ENCODE data around the gene SLC5A12.

Gene SLC5A12

DNA sequence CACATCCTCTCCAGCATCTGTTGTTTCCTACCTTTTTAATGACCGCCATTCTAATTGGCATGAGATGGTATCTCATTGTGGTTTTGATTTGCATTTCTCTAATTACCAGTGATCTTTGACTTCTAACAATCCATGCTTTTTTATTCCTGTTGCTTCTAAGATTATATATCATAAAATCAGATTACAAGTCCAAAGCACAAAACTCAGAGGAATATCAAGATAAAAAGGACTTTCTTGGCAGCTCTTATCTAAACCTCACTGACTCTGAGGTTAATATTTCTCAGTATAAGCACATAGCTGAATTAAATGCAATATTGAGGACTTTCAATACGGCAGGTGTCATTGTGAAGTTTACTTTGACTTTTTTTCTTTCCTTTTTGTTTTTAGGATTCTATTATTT is 11.4 kb downstream of the SLC5A12 start:
- Histone ChIP-seq H3K4me3 (ENCODE audit: low read length) (no peak overlapping the region), H3K9me3 (ENCODE audit: low read length) (no peaks in the 10 kb centered on the region), H3K36me3 (ENCODE audit: insufficient read depth, low read length) (no peaks in the 10 kb centered on the region), H3K4me1 (ENCODE audit: insufficient read depth, low read length) (no peaks in the 10 kb centered on the region), H2AFZ (ENCODE audit: low read depth, low read length) (no peak overlapping the region), H3K27me3 (ENCODE audit: insufficient read depth, low read length) (no peaks in the 10 kb centered on the region)

DNA sequence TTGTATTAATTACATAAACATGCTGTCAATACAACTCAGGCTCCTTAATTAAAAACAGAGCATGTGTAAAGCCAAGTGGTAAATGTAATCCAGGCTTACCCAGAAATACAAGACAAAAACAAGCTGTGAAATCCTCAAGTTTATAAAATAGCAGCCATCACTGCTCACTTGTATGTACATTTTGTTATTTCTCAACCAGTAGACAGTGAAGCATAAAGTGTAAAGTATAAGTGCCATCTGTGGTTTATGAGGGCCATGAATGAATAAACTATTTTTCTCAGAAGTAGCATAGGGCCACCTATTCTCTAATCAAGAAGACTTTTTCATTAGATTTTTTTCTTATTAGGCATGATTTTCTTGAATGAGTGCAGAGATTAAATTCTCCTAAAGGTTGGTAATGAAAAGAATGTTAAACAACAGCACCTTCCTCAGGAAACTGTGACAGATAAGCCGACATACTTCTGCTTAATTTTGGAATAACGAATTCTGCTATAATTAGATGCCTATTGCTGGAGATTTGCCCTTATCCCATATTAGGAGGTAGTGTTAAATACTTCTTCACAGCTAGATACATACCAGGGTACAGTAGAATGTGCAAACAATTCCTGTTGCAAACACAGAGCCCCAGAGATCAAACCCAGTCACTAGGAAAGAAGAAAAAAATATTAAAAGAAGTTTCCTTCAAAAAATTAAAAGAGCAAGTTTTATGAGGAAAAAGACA is 13.0 kb downstream of the SLC5A12 start:
- Histone ChIP-seq H3K27me3 (ENCODE audit: insufficient read depth, low read length) (no peaks in the 10 kb centered on the region), H3K9me3 (ENCODE audit: low read length) (no peaks in the 10 kb centered on the region), H3K36me3 (ENCODE audit: insufficient read depth, low read length) (no peaks in the 10 kb centered on the region), H3K4me1 (ENCODE audit: insufficient read depth, low read length) (no peaks in the 10 kb centered on the region), H3K4me3 (ENCODE audit: low read length) (no peak overlapping the region), H2AFZ (ENCODE audit: low read depth, low read length) (no peak overlapping the region)

DNA sequence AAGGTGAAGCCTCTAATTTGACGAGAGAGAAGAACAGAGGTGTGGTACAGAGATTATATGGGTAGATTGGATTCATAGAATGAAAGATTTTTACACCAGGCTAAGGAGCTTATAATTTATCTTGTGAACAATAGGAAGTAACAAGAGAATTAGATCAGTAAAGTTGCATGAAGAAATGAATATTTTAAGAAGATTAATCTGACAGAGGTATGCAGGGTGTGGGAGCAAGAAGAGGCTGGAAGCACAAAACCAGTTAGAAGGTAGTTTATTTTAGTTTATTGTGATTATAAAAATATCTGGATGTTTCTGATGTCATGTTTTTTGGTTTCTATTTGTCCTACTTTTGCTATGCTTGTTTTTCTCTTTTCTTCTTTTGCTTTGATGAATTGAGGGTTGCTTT is 15.7 kb downstream of the SLC5A12 start:
- H3K4me3 ChIP-seq (ENCODE audit: low read length): no peak overlapping the region
- H2AFZ ChIP-seq (ENCODE audit: low read depth, low read length): no peak overlapping the region
- no peaks in the 10 kb centered on the region for H3K9me3 ChIP-seq (ENCODE audit: low read length)
- no peaks in the 10 kb centered on the region for H3K36me3 ChIP-seq (ENCODE audit: insufficient read depth, low read length)
- no peaks in the 10 kb centered on the region for H3K4me1 ChIP-seq (ENCODE audit: insufficient read depth, low read length)
- no peaks in the 10 kb centered on the region for H3K27me3 ChIP-seq (ENCODE audit: insufficient read depth, low read length)

DNA sequence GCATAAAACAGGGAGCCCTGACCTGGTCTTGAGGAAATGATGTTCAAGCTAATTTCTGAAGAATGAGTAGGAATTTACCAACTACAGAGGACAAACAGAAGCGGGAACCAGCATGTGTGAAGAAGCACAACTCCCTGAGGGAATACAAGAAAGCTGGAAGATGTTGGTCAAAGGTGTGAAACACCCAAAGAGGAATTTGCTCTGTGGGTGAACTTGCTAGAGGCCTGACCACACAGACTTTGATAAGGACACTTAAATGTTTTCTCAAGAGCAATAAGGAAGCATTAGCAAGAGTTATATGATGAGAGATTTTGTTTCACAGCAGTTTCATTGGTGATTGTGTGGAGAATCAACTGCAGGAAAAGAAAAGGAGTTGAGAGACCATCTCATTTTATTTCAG is 17.6 kb downstream of the SLC5A12 start:
- H2AFZ ChIP-seq (ENCODE audit: low read depth, low read length): no peak overlapping the region
- no peaks in the 10 kb centered on the region for H3K4me1 ChIP-seq (ENCODE audit: insufficient read depth, low read length)
- H3K9me3 ChIP-seq (ENCODE audit: low read length): no peaks in the 10 kb centered on the region
- H3K36me3 ChIP-seq (ENCODE audit: insufficient read depth, low read length): no peaks in the 10 kb centered on the region
- no peaks in the 10 kb centered on the region for H3K27me3 ChIP-seq (ENCODE audit: insufficient read depth, low read length)
- no peak overlapping the region for H3K4me3 ChIP-seq (ENCODE audit: low read length)

DNA sequence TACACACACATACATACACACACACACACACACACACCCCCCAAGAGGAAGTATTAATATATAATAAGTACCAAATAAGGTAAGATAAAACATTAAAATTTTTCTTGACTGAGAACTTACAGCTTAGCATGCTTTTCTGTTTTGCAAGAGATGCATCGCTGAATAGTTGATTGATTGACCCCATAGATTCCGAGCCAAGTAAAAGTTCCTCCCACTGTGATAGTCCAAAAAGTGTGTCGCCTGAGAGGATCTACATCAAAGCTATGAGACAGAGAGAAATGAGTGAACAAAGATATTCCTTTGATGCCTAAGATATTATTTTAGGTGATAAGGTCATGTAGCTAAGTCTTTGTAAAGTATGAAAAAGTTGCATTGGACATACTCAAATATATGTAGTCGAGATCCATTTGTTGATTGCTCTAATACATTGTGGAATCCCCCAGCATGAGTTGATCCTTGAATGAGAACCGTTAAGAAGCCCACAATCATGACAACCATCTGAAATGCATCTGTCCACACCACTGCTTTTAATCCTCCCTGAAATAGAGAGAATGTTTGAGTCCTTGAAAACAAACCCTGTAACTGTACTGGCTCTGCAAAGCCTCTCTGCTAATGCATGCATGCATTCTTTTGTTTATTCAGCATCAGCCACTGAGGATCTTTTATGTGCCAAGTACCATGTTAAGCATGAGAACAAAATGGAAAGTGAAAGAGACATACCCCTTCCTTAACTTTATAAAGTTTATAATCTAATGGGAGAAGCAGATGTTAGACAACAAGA is 18.3 kb downstream of the SLC5A12 start:
- Histone ChIP-seq H3K9me3 (ENCODE audit: low read length) (no peaks in the 10 kb centered on the region), H3K36me3 (ENCODE audit: insufficient read depth, low read length) (no peaks in the 10 kb centered on the region), H2AFZ (ENCODE audit: low read depth, low read length) (no peak overlapping the region), H3K27me3 (ENCODE audit: insufficient read depth, low read length) (no peaks in the 10 kb centered on the region), H3K4me1 (ENCODE audit: insufficient read depth, low read length) (no peaks in the 10 kb centered on the region), H3K4me3 (ENCODE audit: low read length) (no peak overlapping the region)

DNA sequence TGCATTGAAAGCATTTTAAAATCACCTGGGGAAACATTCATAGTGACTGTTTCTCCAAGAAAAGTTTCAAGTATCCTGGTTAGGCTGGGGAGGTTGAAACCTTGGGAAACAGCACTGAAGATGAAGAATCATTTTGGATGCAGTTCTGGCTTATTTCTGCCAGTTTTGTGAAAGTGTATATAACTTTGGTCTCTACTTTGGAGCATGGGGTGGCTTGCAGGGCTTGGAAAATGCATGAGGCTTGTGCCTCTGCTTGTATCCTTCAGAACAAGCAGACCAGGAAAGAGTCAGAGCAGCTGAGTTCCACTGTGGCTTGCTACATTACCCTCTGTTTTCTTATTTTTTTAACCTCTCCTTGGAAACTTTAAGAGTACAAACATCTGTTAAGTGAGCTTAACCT is 19.5 kb downstream of the SLC5A12 start:
- Histone ChIP-seq H3K36me3 (ENCODE audit: insufficient read depth, low read length) (no peaks in the 10 kb centered on the region), H3K27me3 (ENCODE audit: insufficient read depth, low read length) (no peaks in the 10 kb centered on the region), H3K9me3 (ENCODE audit: low read length) (no peaks in the 10 kb centered on the region), H3K4me1 (ENCODE audit: insufficient read depth, low read length) (no peaks in the 10 kb centered on the region), H3K4me3 (ENCODE audit: low read length) (no peak overlapping the region), H2AFZ (ENCODE audit: low read depth, low read length) (no peak overlapping the region)

DNA sequence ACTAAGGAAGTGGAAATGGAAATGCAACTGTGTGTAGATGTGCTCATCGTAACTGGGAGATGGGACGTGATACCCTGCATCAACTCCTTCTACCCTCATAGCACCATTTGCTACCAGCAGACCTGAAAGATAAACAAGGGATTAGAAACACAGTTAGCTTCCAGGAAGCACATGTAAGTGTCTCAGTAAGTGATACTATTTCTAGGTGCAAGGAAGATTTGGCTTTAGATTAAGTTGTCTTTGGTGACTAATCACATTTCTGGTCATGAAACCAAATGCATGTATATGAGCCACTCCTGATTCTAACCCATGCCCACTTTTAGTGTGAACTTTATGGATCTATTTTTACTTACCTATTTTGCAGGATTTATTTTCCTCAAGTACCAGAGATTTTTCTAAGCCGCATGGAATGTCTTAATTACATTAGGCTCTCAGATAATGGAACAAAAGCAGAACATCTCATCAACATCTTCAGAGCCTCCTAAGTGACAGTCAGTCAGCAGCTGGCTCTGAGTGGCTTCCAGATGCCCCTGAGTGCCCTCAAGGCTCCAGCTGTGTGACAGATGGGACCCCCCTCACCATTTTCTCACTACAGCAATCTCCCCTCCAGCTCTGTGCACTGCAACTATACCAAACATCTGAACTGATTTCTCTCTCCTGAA is 21.2 kb downstream of the SLC5A12 start:
- H3K27me3 ChIP-seq (ENCODE audit: insufficient read depth, low read length): no peaks in the 10 kb centered on the region
- H2AFZ ChIP-seq (ENCODE audit: low read depth, low read length): no peak overlapping the region
- no peaks in the 10 kb centered on the region for H3K4me1 ChIP-seq (ENCODE audit: insufficient read depth, low read length)
- H3K4me3 ChIP-seq (ENCODE audit: low read length): no peak overlapping the region
- no peaks in the 10 kb centered on the region for H3K36me3 ChIP-seq (ENCODE audit: insufficient read depth, low read length)
- no peaks in the 10 kb centered on the region for H3K9me3 ChIP-seq (ENCODE audit: low read length)

DNA sequence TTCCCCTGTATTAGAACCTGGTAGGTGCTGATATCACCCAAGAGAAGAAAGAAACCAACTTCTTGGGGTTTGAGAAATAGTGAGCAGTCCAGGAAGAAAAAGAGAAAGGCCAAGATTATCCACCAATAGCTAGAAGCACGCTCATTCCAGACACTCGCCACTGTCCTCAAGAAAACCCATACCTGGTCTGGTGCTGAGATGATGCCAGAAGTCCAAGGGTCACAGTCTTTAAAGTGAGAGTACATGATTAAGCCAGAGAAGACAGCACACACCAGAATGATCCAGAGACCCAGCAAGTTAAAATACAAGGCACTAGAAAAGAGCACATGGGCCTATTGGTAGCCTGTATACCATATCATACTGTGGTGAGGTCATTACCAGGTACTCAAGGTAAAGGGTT is 23.6 kb downstream of the SLC5A12 start:
- Histone ChIP-seq H3K4me1 (ENCODE audit: insufficient read depth, low read length) (no peaks in the 10 kb centered on the region), H3K27me3 (ENCODE audit: insufficient read depth, low read length) (no peaks in the 10 kb centered on the region), H3K4me3 (ENCODE audit: low read length) (no peak overlapping the region), H2AFZ (ENCODE audit: low read depth, low read length) (no peak overlapping the region), H3K36me3 (ENCODE audit: insufficient read depth, low read length) (no peaks in the 10 kb centered on the region), H3K9me3 (ENCODE audit: low read length) (no peaks in the 10 kb centered on the region)

DNA sequence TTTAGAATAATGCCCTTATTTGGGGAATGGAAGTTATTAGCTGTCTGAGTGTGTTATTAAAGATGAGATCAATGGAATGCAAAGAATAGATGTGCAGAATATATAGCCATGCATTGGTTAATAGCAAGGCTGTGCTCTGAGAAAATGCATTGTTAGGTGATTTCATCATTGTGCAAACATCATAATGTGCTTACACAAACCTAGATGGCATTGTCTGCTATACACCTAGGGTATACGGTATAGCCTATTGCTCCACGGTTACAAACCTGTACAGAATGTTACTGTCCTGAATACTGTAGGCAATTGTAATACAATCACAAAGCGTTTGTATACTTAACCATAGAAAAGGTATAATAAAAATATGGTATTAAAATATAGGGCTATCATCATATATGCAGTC is 25.5 kb downstream of the SLC5A12 start:
- Histone ChIP-seq H3K4me1 (ENCODE audit: insufficient read depth, low read length) (no peaks in the 10 kb centered on the region), H2AFZ (ENCODE audit: low read depth, low read length) (no peak overlapping the region), H3K4me3 (ENCODE audit: low read length) (no peak overlapping the region), H3K36me3 (ENCODE audit: insufficient read depth, low read length) (no peaks in the 10 kb centered on the region), H3K9me3 (ENCODE audit: low read length) (no peaks in the 10 kb centered on the region), H3K27me3 (ENCODE audit: insufficient read depth, low read length) (no peaks in the 10 kb centered on the region)

DNA sequence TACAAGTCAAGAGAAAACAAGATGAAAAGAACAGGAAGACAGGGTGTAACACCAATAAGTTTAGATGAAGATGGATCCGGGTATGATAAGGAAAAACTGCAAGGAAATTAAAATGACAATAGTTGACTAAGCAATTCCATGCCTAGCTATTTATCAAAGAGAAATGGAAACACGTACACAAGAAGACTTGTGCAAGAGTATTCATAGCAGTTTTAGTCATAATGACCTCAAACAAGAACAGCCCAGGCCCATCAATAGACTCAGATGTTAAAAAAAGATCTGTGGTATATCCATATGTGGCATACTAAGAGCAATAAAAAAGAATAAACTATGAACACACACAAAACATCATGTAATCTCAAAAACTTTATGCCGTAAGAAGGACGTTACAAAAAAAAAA is 33.2 kb downstream of the SLC5A12 start:
- Histone ChIP-seq H3K9me3 (ENCODE audit: low read length) (no peaks in the 10 kb centered on the region), H3K4me1 (ENCODE audit: insufficient read depth, low read length) (no peaks in the 10 kb centered on the region), H3K36me3 (ENCODE audit: insufficient read depth, low read length) (no peaks in the 10 kb centered on the region), H3K27me3 (ENCODE audit: insufficient read depth, low read length) (no peaks in the 10 kb centered on the region), H2AFZ (ENCODE audit: low read depth, low read length) (no peak overlapping the region), H3K4me3 (ENCODE audit: low read length) (no peak overlapping the region)

DNA sequence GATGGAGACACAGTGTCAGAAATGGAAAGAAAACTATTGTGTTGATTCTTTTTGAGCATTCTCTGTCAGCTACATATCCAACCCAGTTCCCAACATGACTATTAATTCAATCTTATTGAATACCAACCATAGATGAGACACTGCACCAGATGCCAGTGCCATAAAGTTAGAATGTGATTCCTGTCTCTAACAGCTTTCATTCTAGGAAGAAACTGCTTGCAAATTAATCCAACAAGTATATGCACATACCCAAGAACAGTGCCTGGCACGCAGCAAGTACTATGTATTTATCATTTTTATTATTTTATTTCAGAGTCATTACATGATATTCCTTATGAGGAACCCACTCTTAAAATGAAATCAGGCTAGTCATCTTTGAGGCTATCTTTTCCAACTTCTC is 34.5 kb downstream of the SLC5A12 start:
- no peaks in the 10 kb centered on the region for H3K4me1 ChIP-seq (ENCODE audit: insufficient read depth, low read length)
- H3K9me3 ChIP-seq (ENCODE audit: low read length): no peaks in the 10 kb centered on the region
- no peaks in the 10 kb centered on the region for H3K27me3 ChIP-seq (ENCODE audit: insufficient read depth, low read length)
- H2AFZ ChIP-seq (ENCODE audit: low read depth, low read length): no peak overlapping the region
- H3K4me3 ChIP-seq (ENCODE audit: low read length): no peak overlapping the region
- H3K36me3 ChIP-seq (ENCODE audit: insufficient read depth, low read length): no peaks in the 10 kb centered on the region

DNA sequence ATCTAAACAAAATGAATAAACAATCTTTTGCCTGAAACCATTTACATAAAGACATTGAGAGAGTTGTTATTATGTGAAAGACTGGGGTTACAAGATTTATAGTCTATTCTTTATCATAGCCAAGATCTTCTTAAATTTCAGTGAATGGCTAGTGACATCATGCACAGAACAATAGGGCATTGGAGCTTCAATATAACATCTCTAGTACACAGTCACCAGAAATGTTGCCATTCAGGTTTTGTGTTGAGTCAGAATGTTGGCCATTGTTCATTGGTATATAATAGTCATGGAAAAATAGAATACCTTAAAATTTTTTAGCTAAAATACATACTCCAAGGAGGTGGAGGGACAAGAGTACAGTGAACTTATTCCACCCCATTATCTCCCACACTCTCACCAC is 44.3 kb downstream of the SLC5A12 start:
- no peak overlapping the region for H2AFZ ChIP-seq (ENCODE audit: low read depth, low read length)
- no peak overlapping the region for H3K4me3 ChIP-seq (ENCODE audit: low read length)
- H3K9me3 ChIP-seq (ENCODE audit: low read length): no peaks in the 10 kb centered on the region
- no peaks in the 10 kb centered on the region for H3K36me3 ChIP-seq (ENCODE audit: insufficient read depth, low read length)
- H3K4me1 ChIP-seq (ENCODE audit: insufficient read depth, low read length): no peaks in the 10 kb centered on the region
- H3K27me3 ChIP-seq (ENCODE audit: insufficient read depth, low read length): no peaks in the 10 kb centered on the region

DNA sequence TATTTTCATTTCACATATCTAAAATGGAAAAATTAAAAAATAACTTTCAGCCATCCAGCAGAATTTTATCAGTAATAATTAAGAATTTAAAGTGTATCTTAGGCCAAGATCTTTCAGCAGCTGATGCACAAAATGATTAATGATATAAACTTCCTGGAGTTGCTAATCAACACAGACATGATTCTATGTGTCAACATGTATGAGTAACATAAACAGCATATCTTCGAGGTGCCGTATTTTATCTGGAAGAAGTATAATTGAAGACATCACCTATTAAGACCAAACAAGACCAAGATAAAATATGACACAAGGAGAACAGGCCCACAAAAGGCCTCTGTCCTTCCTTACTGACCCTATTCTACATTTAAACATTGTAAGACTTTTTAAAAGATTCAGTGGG is 45.2 kb downstream of the SLC5A12 start:
- Histone ChIP-seq H2AFZ (ENCODE audit: low read depth, low read length) (no peak overlapping the region), H3K4me3 (ENCODE audit: low read length) (no peak overlapping the region), H3K27me3 (ENCODE audit: insufficient read depth, low read length) (no peaks in the 10 kb centered on the region), H3K36me3 (ENCODE audit: insufficient read depth, low read length) (no peaks in the 10 kb centered on the region), H3K4me1 (ENCODE audit: insufficient read depth, low read length) (no peaks in the 10 kb centered on the region), H3K9me3 (ENCODE audit: low read length) (no peaks in the 10 kb centered on the region)
